Keratinocyte (primary cell): ENCODE results near the gene PPP3CB.

Experiments
- CTCF ChIP-seq, 3 experiments: IDR thresholded peaks in 1 of 3; conservative IDR thresholded peaks in 1 of 3; optimal IDR thresholded peaks in 1 of 3; 2 replicates in 2 of 3; 3 replicates in 1 of 3; pipeline versions ENCODE3 to v1.5.1; 2011; ENCODE audit warnings: low read length in 3 of 3, mild to moderate bottlenecking in 3 of 3, moderate library complexity in 2 of 3, control low read depth in 1 of 3, inconsistent platforms in 1 of 3; ENCODE audit not compliant: insufficient read depth in 2 of 3; ENCODE audit errors: extremely low read depth in 1 of 3
- EZH2 ChIP-seq: IDR thresholded peaks from one replicate; pipeline ENCODE4 v1.6.1; 2012; ENCODE audit warnings: inconsistent platforms, mild to moderate bottlenecking, low read length, moderate library complexity

DNA sequence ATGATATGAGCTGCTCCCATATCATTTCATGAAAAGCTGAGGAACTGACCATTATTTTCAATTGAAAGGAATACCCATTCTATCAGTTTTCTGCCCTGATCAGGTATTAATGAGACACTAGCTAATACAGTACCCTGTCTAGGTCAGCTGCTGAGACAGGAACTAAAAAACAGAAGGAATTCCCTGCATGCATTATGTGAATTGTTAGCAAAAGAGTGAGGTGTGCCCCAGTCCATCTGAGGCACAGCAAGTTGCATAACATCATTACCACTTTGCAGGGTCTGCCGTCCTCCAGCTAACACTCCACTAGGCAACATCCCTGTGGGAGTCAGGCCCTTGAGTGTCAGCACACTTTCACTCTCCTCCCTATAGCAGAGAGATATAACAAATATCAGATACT, 51.4 kb downstream of the PPP3CB start:
- TF ChIP-seq EZH2 (no peak), CTCF (optimal IDR thresholded peaks at IDR 0.05 in 1 of 3, IDR thresholded peaks at IDR 0.05 in 1 of 3, conservative IDR thresholded peaks at IDR 0.05 in 1 of 3; ENCODE audit: extremely low read depth in 1 of 3, insufficient read depth in 2 of 3, low read length in 3 of 3) (no peak)
